ENCODE measurements around the gene VENTX. TPM values are rescaled to one million over a fixed set of nuclear protein-coding genes. Genes with fewer than 3 reads are reported as not detected.

The VENTX gene
- total RNA-seq, 1 experiment from 2014 or later, result not detected

GRCh38 chr10:133254421-133255120 lies 16.9 kb downstream of the VENTX start:
- no peak overlapping the region for H3K4me2 ChIP-seq (ENCODE audit: low read length)
- no TSS peak for BruUV-seq (replicated peaks)
- no peaks in the 10 kb centered on the region for H3K27me3 ChIP-seq (ENCODE audit: insufficient read depth, low read length)
- intact Hi-C loops (cut with micrococcal nuclease), result loop anchor here (5.0 to 10.0 kb wide), 2 partner anchors 312 to 350 kb away; partner anchors contain the start of gene CFAP46
- CTCF ChIA-PET, result no interaction called here
- H2AFZ ChIP-seq (ENCODE audit: low read depth, low read length, poor library complexity, severe bottlenecking), result no peak overlapping the region
- H4K20me1 ChIP-seq (ENCODE audit: insufficient read depth), result no peaks in the 10 kb centered on the region
- no peak overlapping the region for H3K4me3 ChIP-seq (replicated peaks in 1 of 2; ENCODE audit: low read depth in 1 of 2, low read length in 2 of 2)
- RAD21 ChIA-PET (ENCODE audit: low non-redundant PET in 1 of 2, low total read pairs in 2 of 2, uncharacterized antibody in 2 of 2, unreplicated experiment in 2 of 2), result no interaction called here
- H3K27ac ChIP-seq (ENCODE audit: low read depth, low read length), result no peak overlapping the region
- no peaks in the 10 kb centered on the region for H3K9me2 ChIP-seq (ENCODE audit: insufficient read depth)
- H3K4me1 ChIP-seq (ENCODE audit: control insufficient read depth in 1 of 2, insufficient read depth in 2 of 2, low read length in 2 of 2), result peaks cover 25 to 28% of the 10 kb centered on the region in 2 experiments
- no peak overlapping the region for H3K9ac ChIP-seq (ENCODE audit: low read length)
- no peaks in the 10 kb centered on the region for H3K9me3 ChIP-seq (ENCODE audit: control insufficient read depth in 1 of 2, insufficient read depth in 1 of 2, low read depth in 1 of 2, low read length in 2 of 2)
- no peak for TF ChIP-seq POLR2A (IDR thresholded peaks at IDR 0.05; ENCODE audit: borderline replicate concordance, extremely low read depth, insufficient read depth, insufficient read length)
- H3K79me2 ChIP-seq (ENCODE audit: insufficient read depth, low read length), result no peaks in the 10 kb centered on the region
- DNase-seq (ENCODE audit: low read depth, low spot score) (no peak), ATAC-seq (no peak)
- H3K36me3 ChIP-seq (ENCODE audit: control insufficient read depth in 1 of 2, insufficient read depth in 2 of 2, low read length in 2 of 2), result no peaks in the 10 kb centered on the region
- POLR2A ChIA-PET, result no interaction called here

DNA sequence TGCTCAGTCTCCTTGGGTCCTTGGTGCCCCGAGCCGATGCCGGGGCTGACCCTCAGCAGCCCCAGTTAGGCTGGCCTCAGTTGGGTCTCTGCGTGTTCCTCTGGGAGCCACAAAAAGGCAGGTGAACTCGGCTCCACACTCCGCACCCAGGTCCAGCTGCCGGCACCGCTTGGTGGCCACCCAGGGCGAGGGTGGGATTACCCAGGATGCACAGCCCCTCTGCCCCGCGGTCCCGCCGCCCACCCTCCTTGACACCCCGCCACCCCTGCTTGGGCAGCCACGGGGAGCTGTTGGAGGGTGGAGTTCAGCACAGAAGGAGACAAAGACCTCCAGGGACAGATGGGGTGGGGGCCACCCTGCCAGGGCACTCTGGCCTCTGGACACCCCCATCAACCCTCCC lies 17.7 kb downstream of the VENTX start:
- RAD21 ChIA-PET (ENCODE audit: low non-redundant PET in 1 of 2, low total read pairs in 2 of 2, uncharacterized antibody in 2 of 2, unreplicated experiment in 2 of 2), result no interaction called here
- DNase-seq (ENCODE audit: low read depth, low spot score) (no peak), ATAC-seq (no peak)
- CTCF ChIA-PET, result no interaction called here
- no peak overlapping the region for H2AFZ ChIP-seq (ENCODE audit: low read depth, low read length, poor library complexity, severe bottlenecking)
- BruUV-seq (replicated peaks), result no TSS peak
- H3K27me3 ChIP-seq (ENCODE audit: insufficient read depth, low read length), result no peaks in the 10 kb centered on the region
- peaks cover 31 to 34% of the 10 kb centered on the region in 2 experiments for H3K4me1 ChIP-seq (ENCODE audit: control insufficient read depth in 1 of 2, insufficient read depth in 2 of 2, low read length in 2 of 2)
- no peak overlapping the region for H3K4me3 ChIP-seq (replicated peaks in 1 of 2; ENCODE audit: low read depth in 1 of 2, low read length in 2 of 2)
- intact Hi-C loops (cut with micrococcal nuclease), result loop anchor here (5.0 to 10.0 kb wide), 2 partner anchors 313 to 351 kb away; partner anchors contain the start of gene CFAP46
- no peaks in the 10 kb centered on the region for H3K9me2 ChIP-seq (ENCODE audit: insufficient read depth)
- no peak overlapping the region for H3K27ac ChIP-seq (ENCODE audit: low read depth, low read length)
- TF ChIP-seq SP1 (IDR thresholded peaks at IDR 0.05; ENCODE audit: low read depth), result no peak
- no peak for TF ChIP-seq SIN3A (IDR thresholded peaks at IDR 0.05; ENCODE audit: low read depth)
- no peak for TF ChIP-seq RAD21 (IDR thresholded peaks at IDR 0.05; ENCODE audit: low read depth)
- TF ChIP-seq, protein P1, sequence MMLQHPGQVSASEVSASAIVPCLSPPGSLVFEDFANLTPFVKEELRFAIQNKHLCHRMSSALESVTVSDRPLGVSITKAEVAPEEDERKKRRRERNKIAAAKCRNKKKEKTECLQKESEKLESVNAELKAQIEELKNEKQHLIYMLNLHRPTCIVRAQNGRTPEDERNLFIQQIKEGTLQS (IDR thresholded peaks at IDR 0.05), result no peak
- no peak for TF ChIP-seq POLR2A (IDR thresholded peaks at IDR 0.05; ENCODE audit: borderline replicate concordance, extremely low read depth, insufficient read depth, insufficient read length)
- TF ChIP-seq SRF (IDR thresholded peaks at IDR 0.05; ENCODE audit: low read depth), result no peak
- no peak for TF ChIP-seq ELF1 (IDR thresholded peaks at IDR 0.05; ENCODE audit: borderline replicate concordance, low read depth)
- no peak for TF ChIP-seq CBX3 (IDR thresholded peaks at IDR 0.05; ENCODE audit: low read depth)
- no peak for TF ChIP-seq TCF7L2 (IDR thresholded peaks at IDR 0.05; ENCODE audit: borderline replicate concordance, extremely low read depth, insufficient read depth, insufficient read length)
- no peak for TF ChIP-seq EZH2 (IDR thresholded peaks at IDR 0.05)
- TF ChIP-seq FOSL1 (IDR thresholded peaks at IDR 0.05; ENCODE audit: low read depth), result no peak
- TF ChIP-seq YY1 (IDR thresholded peaks at IDR 0.05; ENCODE audit: extremely low read depth, insufficient replicate concordance, low read depth, low read length), result no peak
- no peak for TF ChIP-seq EZH2phosphoT487 (IDR thresholded peaks at IDR 0.05; ENCODE audit: borderline replicate concordance)
- TF ChIP-seq ZNF274 (IDR thresholded peaks at IDR 0.05; ENCODE audit: low read depth, low read length), result no peak
- TF ChIP-seq JUND (IDR thresholded peaks at IDR 0.05), result no peak
- H3K9me3 ChIP-seq (ENCODE audit: control insufficient read depth in 1 of 2, insufficient read depth in 1 of 2, low read depth in 1 of 2, low read length in 2 of 2), result no peaks in the 10 kb centered on the region
- H4K20me1 ChIP-seq (ENCODE audit: insufficient read depth), result no peaks in the 10 kb centered on the region
- H3K9ac ChIP-seq (ENCODE audit: low read length), result no peak overlapping the region
- H3K79me2 ChIP-seq (ENCODE audit: insufficient read depth, low read length), result no peaks in the 10 kb centered on the region
- POLR2A ChIA-PET, result no interaction called here
- no peak overlapping the region for H3K4me2 ChIP-seq (ENCODE audit: low read length)
- H3K36me3 ChIP-seq (ENCODE audit: control insufficient read depth in 1 of 2, insufficient read depth in 2 of 2, low read length in 2 of 2), result no peaks in the 10 kb centered on the region

All from HCT116 (cell line).